PC-9 (cell line): ENCODE measurements around the gene LRRC61. TPM values are rescaled to one million over a fixed set of nuclear protein-coding genes. Genes with fewer than 3 reads are reported as not detected.
"Not testable (repeated sequence)": the region's sequence is repeated elsewhere in the genome, so short reads cannot be mapped to it uniquely, and the experiment has no call there.

Experiments used
- BruUV-seq: library from RNA; stranded (reverse); fragments of 400-500 nt; replicated peaks from 2 replicates; lab custom pipeline; 2021; lab: Mats Ljungman, UMichigan
- CTCF ChIA-PET: fragments of 300-600 bp; sonication (Branson Sonifier 250); formaldehyde crosslinking; loops from one replicate; lab custom pipeline; 2022; ENCODE audit warnings: antibody characterized with exemption; lab: Charles Lee
- POLR2A ChIA-PET: fragments of 300-600 bp; sonication (Branson Sonifier 250); formaldehyde crosslinking; loops from one replicate; lab custom pipeline; 2022; ENCODE audit warnings: antibody characterized with exemption; ENCODE audit not compliant: unreplicated experiment; lab: Charles Lee
- DNase-seq, 2 experiments: peaks; one replicate each; pipeline versions ENCODE4 v3.0.0 to v3.0.0-alpha.2; 2015 to 2022; ENCODE audit warnings: mixed read lengths in 1 of 2
- H2AFZ ChIP-seq: fragments of 200-600 bp; sonication (generic); 2 replicates; pipeline ENCODE4 v1.8.1; 2017; ENCODE audit warnings: antibody characterized with exemption
- H3F3A ChIP-seq: fragments of 200-600 bp; sonication (generic); 2 replicates; pipeline ENCODE4 v1.8.1; 2017; ENCODE audit warnings: antibody characterized with exemption, mild to moderate bottlenecking, low read depth; ENCODE audit not compliant: insufficient read depth
- H3K27ac ChIP-seq: fragments of 200-600 bp; sonication (generic); 2 replicates; pipeline ENCODE4 v1.6.1; 2016; ENCODE audit warnings: mixed run types
- H3K27me3 ChIP-seq: fragments of 200-600 bp; sonication (generic); 2 replicates; pipeline ENCODE4 v1.6.1; 2016; ENCODE audit warnings: low read depth, mixed run types; ENCODE audit not compliant: insufficient read depth
- H3K36me3 ChIP-seq: fragments of 200-600 bp; sonication (generic); 2 replicates; pipeline ENCODE4 v1.6.1; 2016; ENCODE audit warnings: low read depth, mixed run types
- H3K4me1 ChIP-seq: fragments of 200-600 bp; sonication (generic); replicated peaks from 2 replicates; pipeline ENCODE4 v1.6.1; 2016; ENCODE audit warnings: mixed run types; ENCODE audit not compliant: insufficient read depth
- H3K4me2 ChIP-seq: fragments of 200-600 bp; sonication (generic); 2 replicates; pipeline ENCODE4 v1.6.1; 2017; ENCODE audit warnings: mixed run types
- H3K4me3 ChIP-seq: fragments of 200-600 bp; sonication (generic); 2 replicates; pipeline ENCODE4 v1.6.1; 2016; ENCODE audit warnings: mixed run types
- H3K79me2 ChIP-seq: fragments of 200-600 bp; sonication (generic); 2 replicates; pipeline ENCODE4 v1.6.1; 2017; ENCODE audit warnings: low read depth, mixed run types
- H3K9me2 ChIP-seq: fragments of 200-600 bp; sonication (generic); 2 replicates; pipeline ENCODE4 v1.8.1; 2017; ENCODE audit warnings: mild to moderate bottlenecking; ENCODE audit not compliant: insufficient read depth
- H3K9me3 ChIP-seq: fragments of 200-600 bp; sonication (generic); 2 replicates; pipeline ENCODE4 v1.8.1; 2016; ENCODE audit warnings: low read depth; ENCODE audit not compliant: insufficient read depth
- H4K20me1 ChIP-seq: fragments of 200-600 bp; sonication (generic); 2 replicates; pipeline ENCODE4 v1.8.1; 2017; ENCODE audit not compliant: insufficient read depth
- intact Hi-C: fragments of 100-400 bp; cut with micrococcal nuclease; formaldehyde crosslinking; loops from one replicate; pipeline ENCODE4 v1.10.0; 2022; ENCODE audit not compliant: unreplicated experiment
- total RNA-seq: library from RNA; stranded (reverse); gene quantifications from 2 replicates; pipeline ENCODE4 v1.2.3, GENCODE V29; 2021
- TF ChIP-seq, protein P1 (sequence below): fragments of 200-600 bp; sonication (generic); conservative IDR thresholded peaks from 2 replicates; pipeline ENCODE4 v1.6.1; 2017; ENCODE audit warnings: mixed run types, antibody characterized with exemption, mild to moderate bottlenecking, moderate library complexity

Gene LRRC61
- total RNA-seq, 1 experiment from 2014 or later, result 34.8 TPM

DNA sequence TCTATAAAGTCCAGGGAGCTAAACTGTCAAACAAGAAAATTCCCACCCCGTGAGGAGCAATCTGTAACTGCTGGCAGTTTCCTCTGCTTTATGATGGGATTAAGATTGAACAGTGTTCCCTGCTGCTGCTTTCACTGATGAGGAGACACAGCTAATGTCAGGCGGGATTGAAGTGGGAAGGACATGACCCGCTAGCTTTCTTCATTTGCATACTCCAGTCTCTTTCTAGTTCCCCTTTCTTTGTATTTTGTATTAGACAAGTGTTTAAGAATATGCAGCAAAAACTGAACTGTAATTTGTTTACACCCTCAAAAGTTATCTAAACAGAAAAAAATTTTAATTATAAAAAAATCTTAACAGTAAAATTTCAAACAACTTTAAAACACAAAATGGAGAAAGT, 40.0 kb upstream of the LRRC61 start:
- H2AFZ ChIP-seq, H3K4me2 ChIP-seq, H3K36me3 ChIP-seq, DNase-seq, H3K9me2 ChIP-seq, H3K4me3 ChIP-seq, H3K27me3 ChIP-seq, H3K27ac ChIP-seq, POLR2A ChIA-PET, H3K4me1 ChIP-seq, H3F3A ChIP-seq, H3K9me3 ChIP-seq, BruUV-seq, H4K20me1 ChIP-seq, H3K79me2 ChIP-seq, CTCF ChIA-PET: not testable (repeated sequence)
- intact Hi-C loops, result loop anchor here (10.0 kb wide), 2 partner anchors 492 to 892 kb away; no protein-coding TSS in a partner anchor

DNA sequence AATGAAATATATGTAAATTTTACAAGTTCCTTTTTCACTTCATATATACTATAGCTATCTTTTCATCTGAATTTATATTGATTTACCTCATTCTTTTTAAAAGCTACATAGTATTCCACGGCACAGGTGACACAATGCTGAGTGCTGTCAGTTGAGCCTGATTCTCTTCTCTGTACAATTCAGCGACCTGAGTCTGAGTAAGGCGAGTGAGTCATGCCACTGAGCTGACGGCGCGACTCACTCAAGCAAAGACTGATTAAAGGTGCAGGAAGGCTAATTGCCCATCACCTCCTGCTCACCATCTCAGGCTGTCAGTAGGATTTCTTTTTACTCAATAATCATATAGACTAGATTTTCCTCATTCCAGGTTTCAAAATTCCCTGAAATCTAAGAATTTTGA, 39.5 kb upstream of the LRRC61 start:
- H3K36me3 ChIP-seq, H3K9me3 ChIP-seq, H3K4me1 ChIP-seq, H3K79me2 ChIP-seq, BruUV-seq, H3K4me2 ChIP-seq, H2AFZ ChIP-seq, H3K9me2 ChIP-seq, H4K20me1 ChIP-seq, H3K4me3 ChIP-seq, H3F3A ChIP-seq, CTCF ChIA-PET, H3K27me3 ChIP-seq, DNase-seq, POLR2A ChIA-PET, H3K27ac ChIP-seq: not testable (repeated sequence)
- intact Hi-C loops, result loop anchor here (10.0 kb wide), 2 partner anchors 491 to 891 kb away; no protein-coding TSS in a partner anchor

DNA sequence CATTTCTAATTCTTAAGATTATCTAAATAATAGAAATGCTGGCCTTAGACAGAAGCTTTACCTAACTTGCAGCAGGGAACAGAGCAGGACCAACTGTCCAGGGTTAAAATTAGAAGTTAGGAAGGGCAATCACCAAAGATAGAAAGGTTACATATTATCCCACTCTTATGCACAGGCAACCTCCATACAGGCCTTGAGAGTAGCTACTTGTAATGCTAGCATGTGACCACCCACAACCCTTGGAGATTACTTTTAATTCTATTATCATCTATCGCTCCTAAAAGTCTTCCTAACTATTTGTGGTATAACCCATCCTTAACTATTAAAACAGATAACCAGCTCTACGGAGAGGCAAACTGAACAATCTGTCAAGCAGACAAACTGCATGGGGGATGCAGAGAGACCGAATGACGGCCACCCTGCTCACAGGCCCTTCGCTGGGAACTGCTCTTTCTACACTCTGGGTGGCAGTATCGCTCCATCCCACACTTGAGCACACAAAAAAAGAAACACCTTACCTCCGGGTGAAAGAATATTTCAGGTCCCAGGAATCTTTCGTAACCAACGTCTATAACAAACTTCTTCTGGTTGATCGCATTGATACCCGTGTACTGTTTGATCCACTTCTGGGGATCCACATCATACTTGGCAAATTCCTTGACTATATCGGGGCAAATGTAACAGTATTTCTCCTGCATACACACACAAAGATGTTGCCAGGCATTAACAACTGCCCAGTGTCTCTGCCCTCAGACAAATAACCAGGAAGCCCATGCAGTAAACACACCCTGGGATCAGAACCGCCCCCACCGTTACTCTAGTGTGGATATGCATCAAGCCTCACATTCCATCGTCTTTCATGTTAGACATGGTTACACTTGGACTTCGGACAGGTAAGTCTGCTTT, 37.1 kb upstream of the LRRC61 start:
- intact Hi-C loops, result loop anchor here (1.0 to 10.0 kb wide), 3 partner anchors 135 to 889 kb away; no protein-coding TSS in a partner anchor
- H3K9me3 ChIP-seq, POLR2A ChIA-PET, H3K9me2 ChIP-seq, BruUV-seq, H3K4me3 ChIP-seq, H3K79me2 ChIP-seq, H3K4me2 ChIP-seq, H3F3A ChIP-seq, H3K4me1 ChIP-seq, H3K36me3 ChIP-seq, H3K27ac ChIP-seq, H3K27me3 ChIP-seq, H2AFZ ChIP-seq, H4K20me1 ChIP-seq, CTCF ChIA-PET: not testable (repeated sequence)
- DNase-seq, result peak; percentile 47 to 48
- TF ChIP-seq, protein P1, sequence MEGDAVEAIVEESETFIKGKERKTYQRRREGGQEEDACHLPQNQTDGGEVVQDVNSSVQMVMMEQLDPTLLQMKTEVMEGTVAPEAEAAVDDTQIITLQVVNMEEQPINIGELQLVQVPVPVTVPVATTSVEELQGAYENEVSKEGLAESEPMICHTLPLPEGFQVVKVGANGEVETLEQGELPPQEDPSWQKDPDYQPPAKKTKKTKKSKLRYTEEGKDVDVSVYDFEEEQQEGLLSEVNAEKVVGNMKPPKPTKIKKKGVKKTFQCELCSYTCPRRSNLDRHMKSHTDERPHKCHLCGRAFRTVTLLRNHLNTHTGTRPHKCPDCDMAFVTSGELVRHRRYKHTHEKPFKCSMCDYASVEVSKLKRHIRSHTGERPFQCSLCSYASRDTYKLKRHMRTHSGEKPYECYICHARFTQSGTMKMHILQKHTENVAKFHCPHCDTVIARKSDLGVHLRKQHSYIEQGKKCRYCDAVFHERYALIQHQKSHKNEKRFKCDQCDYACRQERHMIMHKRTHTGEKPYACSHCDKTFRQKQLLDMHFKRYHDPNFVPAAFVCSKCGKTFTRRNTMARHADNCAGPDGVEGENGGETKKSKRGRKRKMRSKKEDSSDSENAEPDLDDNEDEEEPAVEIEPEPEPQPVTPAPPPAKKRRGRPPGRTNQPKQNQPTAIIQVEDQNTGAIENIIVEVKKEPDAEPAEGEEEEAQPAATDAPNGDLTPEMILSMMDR, result peak; percentile 73

DNA sequence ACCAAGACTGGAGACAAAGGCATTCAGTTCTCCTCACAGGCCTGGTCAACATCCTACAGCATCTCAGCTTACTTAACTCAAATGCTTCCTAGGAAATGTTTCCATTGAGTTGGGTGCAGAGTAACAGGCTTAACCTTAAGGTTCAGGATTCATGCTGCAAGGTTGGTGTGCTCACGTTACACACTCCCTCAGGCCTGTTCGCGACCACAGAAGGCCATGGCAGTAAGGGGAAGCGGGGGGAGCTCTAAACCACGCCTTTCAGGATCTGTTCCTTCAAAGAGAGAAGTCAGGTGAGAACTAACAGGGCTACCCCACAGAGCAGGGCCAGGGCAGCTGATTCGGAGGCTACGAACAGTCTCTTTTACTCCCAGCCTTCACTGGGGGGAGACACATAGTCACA, 35.3 kb upstream of the LRRC61 start:
- H3K4me2 ChIP-seq, BruUV-seq, H3K4me1 ChIP-seq, H3K27ac ChIP-seq, H2AFZ ChIP-seq, H3K9me3 ChIP-seq, H3K79me2 ChIP-seq, H3K36me3 ChIP-seq, H3K9me2 ChIP-seq, H3F3A ChIP-seq, POLR2A ChIA-PET, H4K20me1 ChIP-seq, H3K4me3 ChIP-seq, H3K27me3 ChIP-seq, DNase-seq: not testable (repeated sequence)
- CTCF ChIA-PET, result interaction anchor here (0.7 kb wide), 1 partner anchor 35 kb away, joined by 3 read pairs; the partner anchor contains the start of genes ACTR3C and LRRC61
- intact Hi-C loops, result loop anchor here (10.0 kb wide), 2 partner anchors 487 to 887 kb away; no protein-coding TSS in a partner anchor

DNA sequence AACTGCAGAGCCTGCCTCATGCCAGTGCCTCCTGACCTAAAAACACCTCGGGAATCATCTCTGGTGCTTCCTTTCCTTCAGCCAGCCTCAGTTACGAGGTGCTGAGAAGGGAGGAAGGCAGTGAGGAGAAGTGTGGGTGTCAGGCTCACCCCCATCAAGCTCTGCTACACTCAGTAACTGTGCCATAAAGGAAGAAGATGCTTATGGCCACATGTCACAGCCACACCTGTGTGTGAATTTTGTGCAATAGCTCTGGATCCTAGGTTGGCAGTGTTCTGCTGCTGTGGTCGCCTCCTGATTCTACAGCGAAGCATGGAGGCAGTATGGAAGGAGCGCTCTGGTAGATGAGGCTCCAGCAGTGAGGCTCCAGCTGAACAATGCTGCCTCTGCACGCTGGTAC, 34.3 kb upstream of the LRRC61 start:
- H3K27me3 ChIP-seq, H3K4me1 ChIP-seq, H3K36me3 ChIP-seq, DNase-seq, H2AFZ ChIP-seq, H3K4me2 ChIP-seq, CTCF ChIA-PET, H3K9me3 ChIP-seq, BruUV-seq, H3K27ac ChIP-seq, H4K20me1 ChIP-seq, POLR2A ChIA-PET, H3K4me3 ChIP-seq, H3F3A ChIP-seq, H3K9me2 ChIP-seq, H3K79me2 ChIP-seq: not testable (repeated sequence)
- intact Hi-C loops, result loop anchor here (10.0 kb wide), 2 partner anchors 486 to 886 kb away; no protein-coding TSS in a partner anchor

DNA sequence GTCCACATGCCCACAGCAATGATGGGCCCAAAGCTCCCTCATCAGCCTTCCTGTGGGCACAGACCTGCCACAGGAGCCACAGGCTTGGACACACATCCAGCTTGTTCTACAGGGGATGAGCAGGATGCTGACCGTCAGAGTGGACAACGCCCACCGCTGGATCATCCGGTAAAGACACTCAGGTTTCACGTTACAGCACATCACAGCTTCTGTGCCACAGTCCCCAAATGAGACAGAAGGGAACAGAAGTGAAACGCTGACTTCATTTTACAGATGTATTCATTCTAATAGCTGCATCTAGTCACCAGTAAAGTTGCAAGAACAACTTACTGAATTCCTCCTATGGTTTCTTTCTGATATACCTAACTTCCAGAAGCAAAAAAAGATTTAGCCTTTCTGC, 32.8 kb upstream of the LRRC61 start:
- intact Hi-C loops, H3K27me3 ChIP-seq, BruUV-seq, H3K9me2 ChIP-seq, CTCF ChIA-PET, H4K20me1 ChIP-seq, H3F3A ChIP-seq, H3K4me1 ChIP-seq, POLR2A ChIA-PET, H3K79me2 ChIP-seq, H3K36me3 ChIP-seq, H2AFZ ChIP-seq, H3K27ac ChIP-seq, DNase-seq, H3K4me2 ChIP-seq, H3K9me3 ChIP-seq, H3K4me3 ChIP-seq: not testable (repeated sequence)
